ENCODE results near the gene DOK6.

The DOK6 gene

GRCh38 chr18:69397096-69397495 lies 3.6 kb upstream of the DOK6 start:
- no peaks in the 10 kb centered on the region for H3K9me3 ChIP-seq (ENCODE audit: insufficient read depth, low read length)
- H3K36me3 ChIP-seq (replicated peaks; ENCODE audit: low read depth, low read length), result no peaks in the 10 kb centered on the region
- no peaks in the 10 kb centered on the region for H3K79me2 ChIP-seq (ENCODE audit: low read length)
- no peak overlapping the region for H3K4me2 ChIP-seq (ENCODE audit: low read length)
- H2AFZ ChIP-seq (ENCODE audit: low read depth, low read length), result no peak overlapping the region
- H3K27me3 ChIP-seq (ENCODE audit: low read depth, low read length), result no peaks in the 10 kb centered on the region
- no peak overlapping the region for H3K27ac ChIP-seq (ENCODE audit: low read length)
- H3K9ac ChIP-seq (ENCODE audit: low read length), result no peak overlapping the region
- no peak for TF ChIP-seq EZH2phosphoT487 (IDR thresholded peaks at IDR 0.05; ENCODE audit: low read depth)
- TF ChIP-seq, protein P1, sequence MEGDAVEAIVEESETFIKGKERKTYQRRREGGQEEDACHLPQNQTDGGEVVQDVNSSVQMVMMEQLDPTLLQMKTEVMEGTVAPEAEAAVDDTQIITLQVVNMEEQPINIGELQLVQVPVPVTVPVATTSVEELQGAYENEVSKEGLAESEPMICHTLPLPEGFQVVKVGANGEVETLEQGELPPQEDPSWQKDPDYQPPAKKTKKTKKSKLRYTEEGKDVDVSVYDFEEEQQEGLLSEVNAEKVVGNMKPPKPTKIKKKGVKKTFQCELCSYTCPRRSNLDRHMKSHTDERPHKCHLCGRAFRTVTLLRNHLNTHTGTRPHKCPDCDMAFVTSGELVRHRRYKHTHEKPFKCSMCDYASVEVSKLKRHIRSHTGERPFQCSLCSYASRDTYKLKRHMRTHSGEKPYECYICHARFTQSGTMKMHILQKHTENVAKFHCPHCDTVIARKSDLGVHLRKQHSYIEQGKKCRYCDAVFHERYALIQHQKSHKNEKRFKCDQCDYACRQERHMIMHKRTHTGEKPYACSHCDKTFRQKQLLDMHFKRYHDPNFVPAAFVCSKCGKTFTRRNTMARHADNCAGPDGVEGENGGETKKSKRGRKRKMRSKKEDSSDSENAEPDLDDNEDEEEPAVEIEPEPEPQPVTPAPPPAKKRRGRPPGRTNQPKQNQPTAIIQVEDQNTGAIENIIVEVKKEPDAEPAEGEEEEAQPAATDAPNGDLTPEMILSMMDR (IDR thresholded peaks at IDR 0.05; ENCODE audit: low read depth, low read length), result no peak
- no peak overlapping the region for H3K4me3 ChIP-seq (ENCODE audit: low read length)
- no peaks in the 10 kb centered on the region for H3K4me1 ChIP-seq (ENCODE audit: low read length)
- no peaks in the 10 kb centered on the region for H4K20me1 ChIP-seq (ENCODE audit: insufficient read depth, low read length)

- no peak for TF ChIP-seq EZH2phosphoT487 (IDR thresholded peaks at IDR 0.05; ENCODE audit: low read depth)
- TF ChIP-seq, protein P1 (IDR thresholded peaks at IDR 0.05; ENCODE audit: low read depth, low read length), result no peak
- Histone ChIP-seq H3K27ac (ENCODE audit: low read length) (no peak overlapping the region), H4K20me1 (ENCODE audit: insufficient read depth, low read length) (no peaks in the 10 kb centered on the region), H3K4me2 (ENCODE audit: low read length) (no peak overlapping the region), H3K9me3 (ENCODE audit: insufficient read depth, low read length) (no peaks in the 10 kb centered on the region), H3K36me3 (replicated peaks; ENCODE audit: low read depth, low read length) (no peaks in the 10 kb centered on the region), H3K79me2 (ENCODE audit: low read length) (no peaks in the 10 kb centered on the region), H3K9ac (ENCODE audit: low read length) (no peak overlapping the region), H3K27me3 (ENCODE audit: low read depth, low read length) (no peaks in the 10 kb centered on the region), H3K4me3 (ENCODE audit: low read length) (no peak overlapping the region), H3K4me1 (ENCODE audit: low read length) (no peaks in the 10 kb centered on the region), H2AFZ (ENCODE audit: low read depth, low read length) (no peak overlapping the region)
Observed at GRCh38 chr18:69399253-69399652, 1.4 kb upstream of the DOK6 start.

GRCh38 chr18:69400976-69401225 lies 213 bp downstream of the DOK6 start:
- no peaks in the 10 kb centered on the region for H3K36me3 ChIP-seq (replicated peaks; ENCODE audit: low read depth, low read length)
- no peaks in the 10 kb centered on the region for H4K20me1 ChIP-seq (ENCODE audit: insufficient read depth, low read length)
- no peak overlapping the region for H3K4me2 ChIP-seq (ENCODE audit: low read length)
- no peak overlapping the region for H3K27ac ChIP-seq (ENCODE audit: low read length)
- H3K9ac ChIP-seq (ENCODE audit: low read length), result no peak overlapping the region
- H2AFZ ChIP-seq (ENCODE audit: low read depth, low read length), result no peak overlapping the region
- H3K4me1 ChIP-seq (ENCODE audit: low read length), result no peaks in the 10 kb centered on the region
- no peak overlapping the region for H3K4me3 ChIP-seq (ENCODE audit: low read length)
- H3K27me3 ChIP-seq (ENCODE audit: low read depth, low read length), result no peaks in the 10 kb centered on the region
- H3K79me2 ChIP-seq (ENCODE audit: low read length), result no peaks in the 10 kb centered on the region
- no peak for TF ChIP-seq EZH2phosphoT487 (IDR thresholded peaks at IDR 0.05; ENCODE audit: low read depth)
- TF ChIP-seq, protein P1 (IDR thresholded peaks at IDR 0.05; ENCODE audit: low read depth, low read length), result no peak
- no peaks in the 10 kb centered on the region for H3K9me3 ChIP-seq (ENCODE audit: insufficient read depth, low read length)

DNA sequence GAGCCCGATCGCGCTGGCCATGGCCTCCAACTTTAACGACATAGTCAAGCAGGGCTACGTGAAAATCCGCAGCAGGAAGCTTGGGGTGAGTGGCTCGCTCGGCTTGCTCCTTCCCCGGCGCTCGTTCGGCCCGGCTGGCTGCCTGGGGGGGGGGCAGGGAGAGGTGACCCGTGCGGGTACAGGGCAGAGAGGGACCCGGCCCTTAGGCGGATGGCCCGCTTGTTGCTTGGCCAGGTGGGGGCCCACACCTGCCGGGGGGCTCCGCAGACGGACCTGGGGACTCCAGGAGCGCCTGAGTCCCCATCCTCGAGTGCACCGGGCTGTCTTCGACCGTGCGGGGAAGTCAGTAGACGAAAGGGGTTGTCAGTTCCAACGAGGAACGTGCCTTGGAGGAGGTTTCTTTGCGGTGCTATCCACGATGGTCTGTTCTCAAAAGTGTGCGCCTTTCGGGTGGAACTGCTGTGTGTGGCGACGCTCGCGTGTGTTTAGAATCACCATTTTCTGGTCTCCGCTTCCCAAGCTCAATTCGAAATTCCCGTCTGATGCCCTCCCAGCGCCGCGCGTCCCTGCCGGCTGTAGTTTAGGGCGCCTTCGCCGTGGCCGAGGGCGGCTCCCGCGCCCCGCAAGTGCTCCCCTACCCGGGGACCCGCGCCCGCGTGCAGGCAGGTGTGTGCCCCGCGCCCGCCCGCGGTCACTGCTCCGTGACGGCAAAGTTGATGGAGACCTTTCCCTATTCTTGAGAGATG lies 711 bp downstream of the DOK6 start:
- Histone ChIP-seq H3K27me3 (ENCODE audit: low read depth, low read length) (no peaks in the 10 kb centered on the region), H3K4me1 (ENCODE audit: low read length) (no peaks in the 10 kb centered on the region), H3K9me3 (ENCODE audit: insufficient read depth, low read length) (no peaks in the 10 kb centered on the region), H3K9ac (ENCODE audit: low read length) (no peak overlapping the region), H3K4me3 (ENCODE audit: low read length) (no peak overlapping the region), H4K20me1 (ENCODE audit: insufficient read depth, low read length) (no peaks in the 10 kb centered on the region), H3K4me2 (ENCODE audit: low read length) (no peak overlapping the region), H3K36me3 (replicated peaks; ENCODE audit: low read depth, low read length) (no peaks in the 10 kb centered on the region), H3K79me2 (ENCODE audit: low read length) (no peaks in the 10 kb centered on the region), H2AFZ (ENCODE audit: low read depth, low read length) (no peak overlapping the region), H3K27ac (ENCODE audit: low read length) (no peak overlapping the region)
- TF ChIP-seq, protein P1 (IDR thresholded peaks at IDR 0.05; ENCODE audit: low read depth, low read length), result no peak
- no peak for TF ChIP-seq EZH2phosphoT487 (IDR thresholded peaks at IDR 0.05; ENCODE audit: low read depth)

Measured in OCI-LY3 (cell line).